Measurements from ENCODE around the gene FN1.

The FN1 gene

GRCh38 chr2:215435870-215436704 lies at the start of gene FN1:
Gene FN1, minus strand, starts transcription at chr2:215436068. Its CDS starts 266 bp downstream, at chr2:215435802.
- no peaks in the 10 kb centered on the region for H3K9me3 Mint-ChIP-seq
- DNase-seq (peak; percentile 72), ATAC-seq (peak; percentile 77)
- no peaks in the 10 kb centered on the region for H3K36me3 Mint-ChIP-seq (ENCODE audit: low read depth)
- H3K27me3 Mint-ChIP-seq, result peaks cover 77% of the 10 kb centered on the region
- peaks cover 18% of the 10 kb centered on the region for H3K4me1 Mint-ChIP-seq
- no peak within 1 kb of the TSS for H3K27ac Mint-ChIP-seq
- H3K4me3 Mint-ChIP-seq, result peak within 1 kb of the TSS; percentile 78

DNA sequence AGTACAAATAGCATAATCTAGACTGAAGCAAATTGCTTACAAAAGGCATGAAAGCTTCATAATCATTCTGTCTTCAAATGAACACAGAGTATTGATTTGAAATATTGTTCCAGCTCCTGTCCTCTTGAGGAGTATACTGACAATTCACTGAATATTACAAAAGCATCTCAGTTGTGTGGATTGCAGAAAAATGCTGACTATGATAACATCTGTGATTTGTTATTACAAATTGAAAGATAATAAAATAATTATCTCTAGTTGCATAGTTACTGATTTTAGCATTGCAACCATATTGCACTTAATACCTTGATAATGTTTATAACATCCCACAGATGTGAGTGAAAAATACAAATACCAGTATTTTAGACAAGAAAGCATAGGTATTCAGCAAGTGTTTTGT lies 49.2 kb upstream of the FN1 start:
- H3K36me3 Mint-ChIP-seq (ENCODE audit: low read depth), result no peaks in the 10 kb centered on the region
- no peak for DNase-seq
- no peak for ATAC-seq
- H3K27me3 Mint-ChIP-seq, result peaks cover 3% of the 10 kb centered on the region
- no peak overlapping the region for H3K27ac Mint-ChIP-seq
- H3K4me3 Mint-ChIP-seq, result no peak overlapping the region
- H3K4me1 Mint-ChIP-seq, result no peaks in the 10 kb centered on the region
- H3K9me3 Mint-ChIP-seq, result peaks cover 4% of the 10 kb centered on the region

- ATAC-seq (no peak), DNase-seq (no peak)
- no peak overlapping the region for H3K27ac Mint-ChIP-seq
- H3K4me1 Mint-ChIP-seq, result no peaks in the 10 kb centered on the region
- H3K4me3 Mint-ChIP-seq, result no peak overlapping the region
- no peaks in the 10 kb centered on the region for H3K36me3 Mint-ChIP-seq (ENCODE audit: low read depth)
- H3K9me3 Mint-ChIP-seq, result peaks cover 4% of the 10 kb centered on the region
- H3K27me3 Mint-ChIP-seq, result peaks cover 3% of the 10 kb centered on the region
These were observed 48.7 kb upstream of the FN1 start for GRCh38 chr2:215484570-215484969.

DNA sequence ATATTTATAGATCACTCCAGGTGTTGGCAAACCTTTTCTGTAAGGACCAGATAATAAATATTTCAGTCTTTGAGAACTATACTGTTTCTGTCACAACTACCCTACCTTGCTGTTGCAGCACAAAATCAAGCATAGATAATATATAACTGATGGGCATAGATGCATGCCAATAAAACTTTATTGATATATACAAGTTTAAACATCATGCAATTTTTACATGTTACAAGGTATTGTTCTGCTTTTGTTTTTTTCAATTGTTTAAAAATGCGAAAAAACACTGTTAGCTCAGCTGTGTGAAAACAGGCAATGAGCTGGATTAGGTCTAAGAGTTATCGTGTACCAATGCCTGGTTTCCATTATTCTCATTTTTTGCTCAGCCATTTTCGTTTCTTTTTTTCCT lies 47.6 kb upstream of the FN1 start:
- Mint-ChIP-seq H3K27ac (no peak overlapping the region), H3K27me3 (peaks cover 3% of the 10 kb centered on the region), H3K9me3 (peaks cover 1% of the 10 kb centered on the region), H3K36me3 (ENCODE audit: low read depth) (no peaks in the 10 kb centered on the region), H3K4me1 (no peaks in the 10 kb centered on the region), H3K4me3 (no peak overlapping the region)
- ATAC-seq (no peak), DNase-seq (no peak)

GRCh38 chr2:215479536-215480240 lies 43.8 kb upstream of the FN1 start:
- Mint-ChIP-seq H3K27ac (no peak overlapping the region), H3K4me3 (no peak overlapping the region), H3K9me3 (no peaks in the 10 kb centered on the region), H3K4me1 (no peaks in the 10 kb centered on the region), H3K36me3 (ENCODE audit: low read depth) (no peaks in the 10 kb centered on the region), H3K27me3 (peaks cover 5% of the 10 kb centered on the region)
- DNase-seq, result no peak
- no peak for ATAC-seq

DNA sequence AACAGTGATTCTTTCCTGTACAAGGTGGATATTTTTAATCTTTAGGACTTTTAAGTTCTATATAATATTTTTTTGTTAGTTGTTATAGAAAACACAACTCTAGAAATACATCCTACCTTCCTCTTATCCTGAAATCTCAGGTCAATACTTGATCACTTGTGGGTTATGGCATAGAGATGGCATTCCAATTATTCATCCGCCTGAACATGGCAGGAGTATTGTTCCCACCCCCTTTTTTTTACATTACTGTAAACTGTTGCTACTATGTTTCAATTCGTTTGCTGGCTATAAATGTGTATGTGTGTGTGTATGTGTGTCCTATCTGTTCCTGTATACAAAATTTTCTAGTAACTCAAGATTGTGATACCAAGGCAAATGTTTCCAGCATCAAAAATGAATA lies 43.3 kb upstream of the FN1 start:
- ATAC-seq (no peak), DNase-seq (no peak)
- Mint-ChIP-seq H3K4me1 (no peaks in the 10 kb centered on the region), H3K4me3 (no peak overlapping the region), H3K9me3 (no peaks in the 10 kb centered on the region), H3K36me3 (ENCODE audit: low read depth) (no peaks in the 10 kb centered on the region), H3K27ac (no peak overlapping the region), H3K27me3 (peaks cover 5% of the 10 kb centered on the region)

DNA sequence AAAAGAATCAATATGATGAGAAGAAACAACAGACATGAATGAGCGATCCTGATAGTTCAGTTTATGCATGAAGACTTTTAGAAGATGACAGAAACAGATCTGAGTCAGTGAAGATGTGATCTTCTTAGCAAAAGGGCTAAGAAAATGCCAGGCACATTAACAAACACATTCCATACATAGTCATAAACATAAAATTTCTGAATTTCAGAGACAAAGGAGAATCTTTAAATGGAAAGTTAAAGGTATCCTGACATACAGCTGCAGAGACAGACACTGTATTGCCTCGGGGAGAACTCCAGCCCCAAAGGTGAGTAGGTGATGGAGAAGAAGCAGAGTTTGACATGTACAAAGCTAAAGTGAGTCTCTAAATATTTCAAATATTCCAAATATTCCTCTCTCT lies 40.6 kb upstream of the FN1 start:
- no peak for DNase-seq
- Mint-ChIP-seq H3K9me3 (no peaks in the 10 kb centered on the region), H3K27me3 (peaks cover 5% of the 10 kb centered on the region), H3K36me3 (ENCODE audit: low read depth) (no peaks in the 10 kb centered on the region), H3K27ac (no peak overlapping the region), H3K4me3 (no peak overlapping the region), H3K4me1 (no peaks in the 10 kb centered on the region)
- no peak for ATAC-seq

- no peaks in the 10 kb centered on the region for H3K36me3 Mint-ChIP-seq (ENCODE audit: low read depth)
- DNase-seq (no peak), ATAC-seq (no peak)
- H3K4me3 Mint-ChIP-seq, result no peak overlapping the region
- H3K27me3 Mint-ChIP-seq, result peaks cover 8% of the 10 kb centered on the region
- H3K4me1 Mint-ChIP-seq, result no peaks in the 10 kb centered on the region
- H3K9me3 Mint-ChIP-seq, result no peaks in the 10 kb centered on the region
- no peak overlapping the region for H3K27ac Mint-ChIP-seq
These were observed 30.4 kb upstream of the FN1 start for GRCh38 chr2:215466097-215466909.

DNA sequence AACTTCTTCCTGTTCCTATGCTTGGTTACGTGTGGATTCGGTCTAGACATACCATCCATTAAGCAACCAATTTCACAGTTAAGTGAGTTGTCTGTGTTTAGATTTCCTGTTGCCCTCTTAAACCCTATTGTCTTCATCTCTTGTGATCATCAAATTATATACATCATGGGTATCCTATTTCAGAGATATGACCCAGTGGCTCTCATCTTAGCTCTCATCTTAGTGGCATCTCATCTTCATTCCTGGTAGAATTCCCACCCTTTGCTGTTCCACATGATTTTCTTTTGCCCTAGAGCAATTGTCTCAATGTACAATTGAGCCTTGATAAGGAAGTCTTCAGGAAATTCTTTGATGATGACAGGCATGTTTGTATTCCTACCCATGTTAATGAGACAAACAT lies 29.4 kb upstream of the FN1 start:
- Mint-ChIP-seq H3K4me3 (no peak overlapping the region), H3K27ac (no peak overlapping the region), H3K9me3 (no peaks in the 10 kb centered on the region), H3K27me3 (peaks cover 14% of the 10 kb centered on the region), H3K4me1 (no peaks in the 10 kb centered on the region), H3K36me3 (ENCODE audit: low read depth) (no peaks in the 10 kb centered on the region)
- ATAC-seq (no peak), DNase-seq (no peak)

DNA sequence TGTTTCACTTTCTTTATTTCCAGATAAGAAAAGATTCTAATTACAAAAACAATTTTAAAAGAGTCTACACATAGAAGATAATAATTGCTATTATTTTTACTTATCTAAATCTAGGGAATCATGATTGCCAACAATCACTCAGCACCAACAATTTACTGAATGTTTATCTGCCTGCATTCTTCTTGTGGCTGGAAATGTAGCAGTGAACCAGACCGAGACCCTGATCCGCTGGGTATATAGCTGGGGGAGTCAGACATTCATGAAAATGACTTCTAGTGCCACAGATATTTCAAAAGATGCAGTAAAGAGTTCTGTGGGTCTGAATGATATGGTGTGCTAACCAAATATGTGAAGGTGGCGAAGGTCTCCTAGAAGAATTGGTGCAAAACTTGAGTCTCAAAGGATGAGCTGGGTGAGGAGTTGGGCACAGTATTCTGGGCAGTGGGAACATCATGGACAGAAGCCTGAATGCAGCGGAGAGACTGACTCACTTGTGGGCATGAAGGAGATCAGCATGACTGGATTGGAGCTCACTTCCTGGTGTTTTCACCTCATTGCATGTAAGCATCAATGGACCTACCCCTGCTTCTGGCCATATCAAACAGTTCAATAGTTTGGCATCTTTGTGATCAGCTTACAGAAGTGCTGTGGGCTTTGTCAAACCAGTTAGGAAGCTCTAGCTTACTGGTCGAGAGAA lies 26.1 kb upstream of the FN1 start:
- no peaks in the 10 kb centered on the region for H3K36me3 Mint-ChIP-seq (ENCODE audit: low read depth)
- no peak for DNase-seq
- H3K9me3 Mint-ChIP-seq, result no peaks in the 10 kb centered on the region
- no peaks in the 10 kb centered on the region for H3K4me1 Mint-ChIP-seq
- ATAC-seq, result no peak
- H3K27ac Mint-ChIP-seq, result no peak overlapping the region
- H3K4me3 Mint-ChIP-seq, result no peak overlapping the region
- H3K27me3 Mint-ChIP-seq, result peaks cover 21% of the 10 kb centered on the region

DNA sequence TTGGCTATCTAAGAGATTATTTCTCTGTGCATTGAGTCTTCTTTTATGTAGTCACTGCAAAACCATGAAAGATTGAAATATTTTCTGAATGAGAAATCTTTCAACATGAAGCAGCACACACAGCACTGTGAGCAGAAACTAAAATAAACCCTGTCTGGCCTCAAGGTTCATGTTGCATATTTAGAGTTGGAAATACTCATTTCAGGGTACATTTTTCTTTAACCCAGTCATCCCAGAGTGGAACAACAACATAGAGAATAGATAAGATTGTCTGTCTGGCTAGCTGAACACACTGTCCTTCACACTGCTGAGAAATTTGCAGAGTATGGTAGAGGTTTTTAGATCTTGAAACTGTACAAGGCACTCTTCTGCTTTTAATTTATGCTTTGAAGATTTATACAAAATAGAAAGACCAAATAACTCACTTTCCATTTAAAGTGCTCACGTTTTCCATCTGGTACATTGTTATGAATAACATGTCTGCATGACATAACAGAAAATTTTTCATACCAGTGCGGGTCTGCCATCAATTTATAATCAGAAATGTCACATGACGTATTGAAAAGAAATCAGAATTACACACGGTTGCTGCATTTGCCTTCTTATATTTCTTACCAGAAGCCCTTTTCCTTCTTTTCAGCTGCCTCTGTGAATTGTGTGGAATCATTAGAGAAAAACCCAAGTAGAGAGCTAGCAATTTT lies 25.0 kb upstream of the FN1 start:
- Mint-ChIP-seq H3K27me3 (peaks cover 21% of the 10 kb centered on the region), H3K36me3 (ENCODE audit: low read depth) (no peaks in the 10 kb centered on the region), H3K4me3 (no peak overlapping the region), H3K4me1 (no peaks in the 10 kb centered on the region), H3K27ac (no peak overlapping the region), H3K9me3 (no peaks in the 10 kb centered on the region)
- DNase-seq (no peak), ATAC-seq (no peak)

GRCh38 chr2:215455958-215456357 lies 20.1 kb upstream of the FN1 start:
- Mint-ChIP-seq H3K27ac (no peak overlapping the region), H3K27me3 (peaks cover 22% of the 10 kb centered on the region), H3K4me3 (no peak overlapping the region), H3K9me3 (no peaks in the 10 kb centered on the region), H3K4me1 (no peaks in the 10 kb centered on the region), H3K36me3 (ENCODE audit: low read depth) (no peaks in the 10 kb centered on the region)
- ATAC-seq, result no peak
- DNase-seq, result no peak

DNA sequence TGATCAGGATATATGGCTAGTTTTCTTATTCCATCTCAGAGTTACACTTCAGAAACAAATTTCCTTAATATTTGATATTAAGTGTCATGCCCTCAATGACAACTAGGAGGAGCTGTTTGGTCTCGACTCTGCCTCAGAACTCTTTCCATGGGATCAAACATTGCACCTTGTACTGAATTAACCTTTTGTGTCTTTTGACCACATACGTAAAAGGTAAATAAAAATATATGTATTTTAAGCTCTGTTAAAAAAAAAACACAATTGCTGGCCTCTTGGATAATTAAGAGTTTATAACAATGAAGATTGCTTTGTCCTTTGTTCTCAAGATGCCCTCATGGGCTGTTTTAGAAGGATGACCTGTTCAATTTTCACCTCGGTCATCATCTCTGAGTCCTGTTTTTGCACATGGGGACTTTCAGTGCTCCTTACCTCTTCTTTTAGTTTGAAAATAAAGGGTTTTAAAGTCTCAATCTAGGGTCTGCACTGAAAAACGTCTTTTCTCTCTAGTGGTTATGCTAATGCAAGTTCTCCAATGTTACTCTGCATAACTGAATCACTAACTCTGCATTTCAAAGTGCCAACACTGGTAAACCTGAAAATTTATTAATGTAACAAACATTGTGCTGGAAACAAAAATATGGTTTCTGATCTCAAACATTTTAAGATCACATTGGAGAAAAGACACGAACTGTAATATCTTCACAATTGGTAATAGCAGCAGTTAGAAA lies 18.8 kb upstream of the FN1 start:
- H3K27me3 Mint-ChIP-seq, result peaks cover 17% of the 10 kb centered on the region
- no peaks in the 10 kb centered on the region for H3K9me3 Mint-ChIP-seq

More for the DNA sequence above, 18.8 kb upstream of the FN1 start:
- no peaks in the 10 kb centered on the region for H3K4me1 Mint-ChIP-seq
- H3K36me3 Mint-ChIP-seq (ENCODE audit: low read depth), result no peaks in the 10 kb centered on the region
- ATAC-seq, result no peak
- H3K27ac Mint-ChIP-seq, result no peak overlapping the region
- no peak overlapping the region for H3K4me3 Mint-ChIP-seq
- DNase-seq, result no peak
